Nucleus accumbens (tissue), 56 donors: ENCODE results near the gene ADIRF.
A peak's percentile ranks its signal among the peaks of the same experiment; 100 is the strongest.
"Not testable (repeated sequence)": the region's sequence is repeated elsewhere in the genome, so short reads cannot be mapped to it uniquely, and the experiment has no call there.

Experiments
- DNase-seq, 56 donors: peaks; one replicate each; lab custom pipeline; 2025; lab: John Stamatoyannopoulos, UW

The ADIRF gene

GRCh38 chr10:86945361-86946212, 22.7 kb upstream of the ADIRF start:
- DNase-seq = peak in 3 of 56 donors; percentile 18 to 48 (median 24)

- peak in 5 of 56 donors; percentile 11 to 49 (median 36) for DNase-seq
Observed at GRCh38 chr10:86946213-86947155, 21.8 kb upstream of the ADIRF start.

GRCh38 chr10:86947806-86948205, 20.5 kb upstream of the ADIRF start:
- not testable (repeated sequence) for DNase-seq

GRCh38 chr10:86950349-86950748, 17.9 kb upstream of the ADIRF start:
- DNase-seq = no peak

GRCh38 chr10:86951184-86951761, 17.0 kb upstream of the ADIRF start:
- DNase-seq = no peak

- DNase-seq = no peak
Observed at GRCh38 chr10:86952106-86952505, 16.2 kb upstream of the ADIRF start.

- not testable (repeated sequence) for DNase-seq
Observed at GRCh38 chr10:86952697-86953096, 15.6 kb upstream of the ADIRF start.

GRCh38 chr10:86953747-86954680, 14.3 kb upstream of the ADIRF start:
- DNase-seq = peak in 25 of 56 donors; percentile 22 to 66 (median 41)

GRCh38 chr10:86954681-86955500, 13.4 kb upstream of the ADIRF start:
- DNase-seq = no peak

GRCh38 chr10:86955501-86956194, 12.6 kb upstream of the ADIRF start:
- DNase-seq = no peak

GRCh38 chr10:86956195-86956847, 12.0 kb upstream of the ADIRF start:
- DNase-seq = no peak

- DNase-seq = no peak
Observed at GRCh38 chr10:86956848-86957448, 11.3 kb upstream of the ADIRF start.

GRCh38 chr10:86957471-86958115, 10.7 kb upstream of the ADIRF start, which contains the start of gene MMRN2:
TSS of gene MMRN2 (minus strand) at chr10:86957615. CDS start at chr10:86957541, 74 bp downstream.
- DNase-seq = no peak

GRCh38 chr10:86958116-86958900, 10.0 kb upstream of the ADIRF start, which contains the start of gene SNCG:
TSS of gene SNCG (plus strand) at chr10:86958599. CDS start at chr10:86958698, 99 bp downstream.
- DNase-seq = peak in 9 of 56 donors; percentile 16 to 52 (median 27)

- no peak for DNase-seq
Observed at GRCh38 chr10:86958901-86959736, 9.2 kb upstream of the ADIRF start.
